GM18502 (cell line): ENCODE measurements around the gene CSPG5.
A peak's percentile ranks its signal among the peaks of the same experiment; 100 is the strongest.

Experiments used
- ATAC-seq: cut with Tn5 transposase; IDR thresholded peaks from one replicate; pipeline ENCODE4 v1.9.1; 2021; ENCODE audit warnings: mild to moderate bottlenecking; ENCODE audit not compliant: unreplicated experiment, poor library complexity

Gene CSPG5

GRCh38 chr3:47542471-47543173 is 36.0 kb downstream of the CSPG5 start:
- no peak for ATAC-seq

- no peak for ATAC-seq
These were observed 37.0 kb downstream of the CSPG5 start for GRCh38 chr3:47541583-47542108.

GRCh38 chr3:47540281-47540680 is 38.4 kb downstream of the CSPG5 start:
- ATAC-seq = no peak

GRCh38 chr3:47536967-47537366 is 41.7 kb downstream of the CSPG5 start:
- ATAC-seq = no peak

- no peak for ATAC-seq
These were observed 42.3 kb downstream of the CSPG5 start for GRCh38 chr3:47536221-47536891.

GRCh38 chr3:47533996-47534454 is 44.6 kb downstream of the CSPG5 start:
- ATAC-seq = no peak

- no peak for ATAC-seq
These were observed 45.2 kb downstream of the CSPG5 start for GRCh38 chr3:47533481-47533880.

- ATAC-seq = no peak
These were observed 50.5 kb downstream of the CSPG5 start for GRCh38 chr3:47527952-47528725.

- no peak for ATAC-seq
These were observed 53.0 kb downstream of the CSPG5 start for GRCh38 chr3:47525617-47526016.

GRCh38 chr3:47523310-47524073 is 55.2 kb downstream of the CSPG5 start:
- no peak for ATAC-seq

- ATAC-seq = peak; percentile 58
These were observed 56.3 kb downstream of the CSPG5 start for GRCh38 chr3:47522082-47522987.

GRCh38 chr3:47520756-47521155 is 57.9 kb downstream of the CSPG5 start:
- no peak for ATAC-seq

GRCh38 chr3:47517937-47518336 is 60.7 kb downstream of the CSPG5 start:
- no peak for ATAC-seq

- no peak for ATAC-seq
These were observed 62.8 kb downstream of the CSPG5 start for GRCh38 chr3:47515864-47516319.

- no peak for ATAC-seq
These were observed 63.6 kb downstream of the CSPG5 start for GRCh38 chr3:47515100-47515499.

- ATAC-seq = peak; percentile 92
These were observed 65.3 kb downstream of the CSPG5 start, which contains the start of gene ELP6 for GRCh38 chr3:47513125-47513929. Gene ELP6 (minus strand): TSS chr3:47513712. CDS start chr3:47513590, 122 bp downstream.

GRCh38 chr3:47512416-47513124 is 66.1 kb downstream of the CSPG5 start:
- no peak for ATAC-seq
